ENCODE data around the gene CTH.
A peak's percentile ranks its signal among the peaks of the same experiment; 100 is the strongest.
"Not testable (repeated sequence)": the region's sequence is repeated elsewhere in the genome, so short reads cannot be mapped to it uniquely, and the experiment has no call there.

CTH gene

GRCh38 chr1:70410604-70411359 is at the start of gene CTH:
CTH (plus strand) TSS chr1:70411268; CDS start chr1:70411416, 148 bp downstream.
- FAIRE-seq (peak; percentile 73), DNase-seq (ENCODE audit: low spot score) (peak; percentile 96)

- FAIRE-seq (no peak), DNase-seq (ENCODE audit: low spot score) (no peak)
These were observed 49.2 kb upstream of the CTH start for GRCh38 chr1:70361727-70362398.

GRCh38 chr1:70364439-70364838 is 46.6 kb upstream of the CTH start:
- FAIRE-seq = no peak
- DNase-seq (ENCODE audit: low spot score) = no peak

- not testable (repeated sequence) for FAIRE-seq; DNase-seq (ENCODE audit: low spot score)
These were observed 44.6 kb upstream of the CTH start for GRCh38 chr1:70366425-70366952.

- DNase-seq (ENCODE audit: low spot score); FAIRE-seq: not testable (repeated sequence)
These were observed 44.1 kb upstream of the CTH start for GRCh38 chr1:70366997-70367396.

GRCh38 chr1:70367397-70367796 is 43.7 kb upstream of the CTH start:
- not testable (repeated sequence) for DNase-seq (ENCODE audit: low spot score); FAIRE-seq

GRCh38 chr1:70371586-70371985 is 39.5 kb upstream of the CTH start:
- not testable (repeated sequence) for DNase-seq (ENCODE audit: low spot score); FAIRE-seq

- DNase-seq (ENCODE audit: low spot score) = no peak
- FAIRE-seq = no peak
These were observed 38.6 kb upstream of the CTH start for GRCh38 chr1:70372426-70372825.

GRCh38 chr1:70373580-70373979 is 37.5 kb upstream of the CTH start:
- not testable (repeated sequence) for DNase-seq (ENCODE audit: low spot score); FAIRE-seq

GRCh38 chr1:70376196-70376595 is 34.9 kb upstream of the CTH start:
- FAIRE-seq (no peak), DNase-seq (ENCODE audit: low spot score) (no peak)

GRCh38 chr1:70382682-70383081 is 28.4 kb upstream of the CTH start:
- DNase-seq (ENCODE audit: low spot score) (no peak), FAIRE-seq (no peak)

- DNase-seq (ENCODE audit: low spot score) (no peak), FAIRE-seq (no peak)
These were observed 27.6 kb upstream of the CTH start for GRCh38 chr1:70383483-70383882.

- FAIRE-seq (no peak), DNase-seq (ENCODE audit: low spot score) (no peak)
These were observed 26.5 kb upstream of the CTH start for GRCh38 chr1:70384542-70384941.

GRCh38 chr1:70385477-70385876 is 25.6 kb upstream of the CTH start:
- DNase-seq (ENCODE audit: low spot score) (no peak), FAIRE-seq (no peak)

GRCh38 chr1:70386121-70386520 is 24.9 kb upstream of the CTH start:
- no peak for FAIRE-seq

GRCh38 chr1:70387507-70387906 is 23.6 kb upstream of the CTH start:
- FAIRE-seq (no peak), DNase-seq (ENCODE audit: low spot score) (no peak)

More at GRCh38 chr1:70386121-70386520, 24.9 kb upstream of the CTH start:
- DNase-seq (ENCODE audit: low spot score) = no peak

GRCh38 chr1:70392626-70393025 is 18.4 kb upstream of the CTH start:
- no peak for DNase-seq (ENCODE audit: low spot score)
- FAIRE-seq = no peak

- no peak for FAIRE-seq
- no peak for DNase-seq (ENCODE audit: low spot score)
These were observed 14.5 kb upstream of the CTH start for GRCh38 chr1:70396607-70397006.

- DNase-seq (ENCODE audit: low spot score) = no peak
- no peak for FAIRE-seq
These were observed 14.1 kb upstream of the CTH start for GRCh38 chr1:70397013-70397412.

- no peak for FAIRE-seq
- DNase-seq (ENCODE audit: low spot score) = no peak
These were observed 10.7 kb upstream of the CTH start for GRCh38 chr1:70400335-70400734.

GRCh38 chr1:70401974-70402373 is 9.1 kb upstream of the CTH start:
- FAIRE-seq (no peak), DNase-seq (ENCODE audit: low spot score) (no peak)

- DNase-seq (ENCODE audit: low spot score) = no peak
- FAIRE-seq = no peak
These were observed 7.3 kb upstream of the CTH start for GRCh38 chr1:70403759-70404158.

All from urothelium cell line (cell line).